ENCODE data around the gene SDHAF2.

- TF ChIP-seq CTCF (IDR thresholded peaks at IDR 0.05; ENCODE audit: low read length) (no peak), EZH2phosphoT487 (IDR thresholded peaks at IDR 0.05; ENCODE audit: low read length) (no peak)
Measured at GRCh38 chr11:61415381-61415780, 14.5 kb upstream of the SDHAF2 start.
